K562 (cell line): ENCODE results near the gene NUBP2. TPM values are rescaled to one million over a fixed set of nuclear protein-coding genes. Genes with fewer than 3 reads are reported as not detected.

Source experiments
- ATF1 ChIP-seq, 2 experiments: fragments of 450-650 bp in 1 of 2; IDR thresholded peaks; 2 replicates each; pipeline ENCODE4 v1.6.1; 2016; ENCODE audit warnings: missing compliant biosample characterization in 1 of 2, missing genetic modification characterization in 1 of 2
- BMI1 ChIP-seq: fragments of 150-350 bp; IDR thresholded peaks from 2 replicates; pipeline ENCODE4 v1.6.1; 2014; ENCODE audit warnings: low read length
- CHD7 ChIP-seq: fragments of 200-600 bp; sonication (generic); IDR thresholded peaks from one replicate; pipeline ENCODE4 v1.6.1; 2012; ENCODE audit warnings: mild to moderate bottlenecking, low read depth, low read length, inconsistent platforms
- E2F8 ChIP-seq: fragments of 450-650 bp; IDR thresholded peaks from 2 replicates; pipeline ENCODE4 v1.7.1; 2018; ENCODE audit warnings: mild to moderate bottlenecking, low read depth; ENCODE audit not compliant: partially characterized antibody
- FOXK1 ChIP-seq: sonication (generic); formaldehyde crosslinking; IDR thresholded peaks from 2 replicates; pipeline ENCODE4 v1.8.0; 2022; ENCODE audit warnings: missing genetic modification reagents, mild to moderate bottlenecking, borderline replicate concordance
- GABPB1 ChIP-seq: sonication (generic); formaldehyde crosslinking; IDR thresholded peaks from 2 replicates; pipeline ENCODE4 v1.8.0; 2022; ENCODE audit warnings: mild to moderate bottlenecking, missing genetic modification reagents
- MBD2 ChIP-seq: sonication (generic); IDR thresholded peaks from 2 replicates; pipeline ENCODE4 v1.6.1; 2016; ENCODE audit warnings: low read depth, borderline replicate concordance
- XRCC5 ChIP-seq: fragments of 200-400 bp; formaldehyde crosslinking; IDR thresholded peaks from 2 replicates; pipeline ENCODE4 v1.6.1; 2017; ENCODE audit warnings: low read depth, mild to moderate bottlenecking, low read length
- polyA plus RNA-seq, 8 experiments: library from polyadenylated mRNA; depleted of rRNA in 4 of 8; stranded (reverse) in 5 of 8; unstranded in 3 of 8; fragments of >200 nt; fragmentation: Nextera tagmentation in 2 of 8; fragmentation: Illumina TruSeq in 1 of 8; extraction: Ambion mirVana in 2 of 8; extraction: Trizol in 1 of 8; gene quantifications; 2 replicates each; pipeline versions ENCODE4 v1.2.1 to v1.2.3, GENCODE V29; 2011 to 2014; ENCODE audit warnings: inconsistent platforms in 1 of 8, missing spikeins in 1 of 8
- total RNA-seq, 7 experiments: library from RNA; depleted of rRNA in 6 of 7; stranded (reverse); fragments of >200 nt in 6 of 7; fragmentation: Illumina TruSeq in 2 of 7; extraction: Trizol in 2 of 7; gene quantifications; 2 replicates each; pipeline versions ENCODE4 v1.2.1 to v1.2.3, GENCODE V29; 2011 to 2021; ENCODE audit warnings: low replicate concordance in 1 of 7
- TF ChIP-seq, protein P1 (sequence below): fragments of 250-450 bp; sonication (Bioruptor Pico); IDR thresholded peaks from 2 replicates; pipeline ENCODE4 v1.5.0; 2020; ENCODE audit warnings: mild to moderate bottlenecking, borderline replicate concordance

Gene NUBP2
- total and polyA plus RNA-seq, 9 of the 15 experiments (the other 6 are each of a cell fraction or from before 2014, with no cell fraction given): 1.8 to 115 (median 24.0) TPM

DNA sequence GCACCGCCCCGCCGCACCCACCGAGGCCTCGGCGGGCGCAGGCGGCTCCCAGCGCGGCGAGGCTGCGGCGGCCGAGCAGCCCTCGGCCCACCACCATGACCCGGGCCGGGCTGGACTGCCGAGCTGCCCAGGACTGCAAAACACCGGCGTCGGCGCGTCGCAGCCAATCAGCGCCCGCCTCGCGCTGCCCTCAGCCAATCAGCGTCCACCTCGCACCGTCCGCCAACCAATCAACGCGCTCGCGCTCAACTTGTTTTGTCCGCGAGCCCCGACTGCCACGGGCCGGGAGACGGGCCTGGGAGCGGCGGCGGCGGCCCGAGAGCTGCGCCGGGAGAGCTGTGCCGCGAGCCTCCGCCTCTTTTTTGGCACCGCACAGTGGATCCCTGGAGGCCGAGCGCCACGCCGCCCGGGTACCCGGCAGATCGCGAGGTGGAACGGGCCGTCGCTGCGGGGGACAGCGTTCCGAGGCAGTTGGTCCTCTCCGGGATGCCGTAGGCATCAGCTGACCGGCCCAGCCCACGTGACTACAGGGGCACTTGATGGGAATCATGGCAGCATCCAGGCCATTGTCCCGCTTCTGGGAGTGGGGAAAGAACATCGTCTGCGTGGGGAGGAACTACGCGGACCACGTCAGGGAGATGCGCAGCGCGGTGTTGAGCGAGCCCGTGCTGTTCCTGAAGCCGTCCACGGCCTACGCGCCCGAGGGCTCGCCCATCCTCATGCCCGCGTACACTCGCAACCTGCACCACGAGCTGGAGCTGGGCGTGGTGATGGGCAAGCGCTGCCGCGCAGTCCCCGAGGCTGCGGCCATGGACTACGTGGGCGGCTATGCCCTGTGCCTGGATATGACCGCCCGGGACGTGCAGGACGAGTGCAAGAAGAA lies 44.2 kb downstream of the NUBP2 start, which contains the start of the genes FAHD1 and HAGH (continued):
- TF ChIP-seq CHD7 (no peak), GABPB1 (CRISPR knock-in tag) (peak; percentile 83; the same call in 1 of the 2 replicates), MBD2 (peak; percentile 93), BMI1 (no peak), XRCC5 (peak; percentile 92), FOXK1 (CRISPR knock-in tag) (0 out of 2 replicates have a peak, but pooled peaks have one; percentile 18), ATF1 (CRISPR knock-in tag; IDR thresholded peaks at IDR 0.05) (no peak; the same call in 1 of the 2 replicates), ATF1 (tag; IDR thresholded peaks at IDR 0.05) (peak; percentile 94), E2F8 (no peak)
- TF ChIP-seq, protein P1, sequence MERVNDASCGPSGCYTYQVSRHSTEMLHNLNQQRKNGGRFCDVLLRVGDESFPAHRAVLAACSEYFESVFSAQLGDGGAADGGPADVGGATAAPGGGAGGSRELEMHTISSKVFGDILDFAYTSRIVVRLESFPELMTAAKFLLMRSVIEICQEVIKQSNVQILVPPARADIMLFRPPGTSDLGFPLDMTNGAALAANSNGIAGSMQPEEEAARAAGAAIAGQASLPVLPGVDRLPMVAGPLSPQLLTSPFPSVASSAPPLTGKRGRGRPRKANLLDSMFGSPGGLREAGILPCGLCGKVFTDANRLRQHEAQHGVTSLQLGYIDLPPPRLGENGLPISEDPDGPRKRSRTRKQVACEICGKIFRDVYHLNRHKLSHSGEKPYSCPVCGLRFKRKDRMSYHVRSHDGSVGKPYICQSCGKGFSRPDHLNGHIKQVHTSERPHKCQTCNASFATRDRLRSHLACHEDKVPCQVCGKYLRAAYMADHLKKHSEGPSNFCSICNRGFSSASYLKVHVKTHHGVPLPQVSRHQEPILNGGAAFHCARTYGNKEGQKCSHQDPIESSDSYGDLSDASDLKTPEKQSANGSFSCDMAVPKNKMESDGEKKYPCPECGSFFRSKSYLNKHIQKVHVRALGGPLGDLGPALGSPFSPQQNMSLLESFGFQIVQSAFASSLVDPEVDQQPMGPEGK (CRISPR knock-in tag): no peak
